Hepatocyte (in vitro differentiated cells): ENCODE data around the gene TMBIM4.

ENCODE experiments used
- EZH2 ChIP-seq: fragments of 200-600 bp; sonication (generic); IDR thresholded peaks from 2 replicates; pipeline ENCODE4 v1.6.1; 2016; ENCODE audit warnings: antibody characterized with exemption, mild to moderate bottlenecking, borderline replicate concordance
- TF ChIP-seq, protein P1 (sequence below): fragments of 200-600 bp; sonication (generic); IDR thresholded peaks from 2 replicates; pipeline ENCODE4 v1.5.1; 2016; ENCODE audit warnings: antibody characterized with exemption, mild to moderate bottlenecking; ENCODE audit not compliant: poor library complexity

DNA sequence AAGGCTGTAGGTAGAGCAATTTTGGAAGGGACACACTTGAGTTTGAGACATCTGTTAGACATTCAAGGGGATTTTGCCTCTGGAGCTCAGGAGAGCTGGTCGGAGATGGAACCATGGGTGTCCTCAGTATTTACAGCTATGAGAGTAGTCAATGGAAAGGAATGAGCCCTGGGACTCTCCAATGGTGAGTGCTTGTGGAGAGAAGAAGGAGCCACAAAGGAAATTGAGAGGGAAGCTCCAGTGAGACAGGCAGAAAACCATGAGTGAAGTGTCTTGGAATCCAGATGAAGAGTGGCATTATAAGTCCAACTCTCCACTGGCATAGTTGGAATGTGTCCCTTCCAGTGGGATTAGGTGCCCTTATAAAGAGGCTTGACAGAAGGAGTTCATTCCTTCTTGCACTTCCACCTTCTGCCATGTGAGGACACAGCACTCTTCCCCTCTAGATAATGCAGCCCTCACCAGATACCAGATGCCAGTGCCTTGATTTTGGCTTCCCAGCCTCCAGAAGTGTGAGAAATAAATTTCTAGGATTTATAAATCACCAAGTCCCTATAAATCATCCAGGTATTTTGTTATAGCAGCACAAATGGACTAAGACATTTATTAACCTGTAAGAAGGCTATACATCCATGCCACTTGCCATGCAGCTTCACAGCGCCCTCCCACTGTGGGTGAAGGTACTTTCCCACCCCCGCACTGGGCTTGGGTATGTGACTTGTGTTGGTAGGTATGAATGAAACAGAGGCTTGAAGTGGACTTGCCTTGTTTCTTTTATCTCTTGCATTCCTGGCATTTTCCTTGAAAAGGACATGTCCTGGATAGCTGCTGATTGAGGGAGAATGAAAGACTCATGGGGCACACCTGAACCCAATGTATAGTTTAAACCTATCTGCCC is 66.5 kb downstream of the TMBIM4 start:
- TF ChIP-seq EZH2 = no peak
- TF ChIP-seq, protein P1, sequence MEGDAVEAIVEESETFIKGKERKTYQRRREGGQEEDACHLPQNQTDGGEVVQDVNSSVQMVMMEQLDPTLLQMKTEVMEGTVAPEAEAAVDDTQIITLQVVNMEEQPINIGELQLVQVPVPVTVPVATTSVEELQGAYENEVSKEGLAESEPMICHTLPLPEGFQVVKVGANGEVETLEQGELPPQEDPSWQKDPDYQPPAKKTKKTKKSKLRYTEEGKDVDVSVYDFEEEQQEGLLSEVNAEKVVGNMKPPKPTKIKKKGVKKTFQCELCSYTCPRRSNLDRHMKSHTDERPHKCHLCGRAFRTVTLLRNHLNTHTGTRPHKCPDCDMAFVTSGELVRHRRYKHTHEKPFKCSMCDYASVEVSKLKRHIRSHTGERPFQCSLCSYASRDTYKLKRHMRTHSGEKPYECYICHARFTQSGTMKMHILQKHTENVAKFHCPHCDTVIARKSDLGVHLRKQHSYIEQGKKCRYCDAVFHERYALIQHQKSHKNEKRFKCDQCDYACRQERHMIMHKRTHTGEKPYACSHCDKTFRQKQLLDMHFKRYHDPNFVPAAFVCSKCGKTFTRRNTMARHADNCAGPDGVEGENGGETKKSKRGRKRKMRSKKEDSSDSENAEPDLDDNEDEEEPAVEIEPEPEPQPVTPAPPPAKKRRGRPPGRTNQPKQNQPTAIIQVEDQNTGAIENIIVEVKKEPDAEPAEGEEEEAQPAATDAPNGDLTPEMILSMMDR = no peak
